SKM-1 treated with dmso at 0.1 percent for 144 hours (cell line): ENCODE data around the gene PNMA8B.
A peak's percentile ranks its signal among the peaks of the same experiment; 100 is the strongest.
"Not testable (repeated sequence)": the region's sequence is repeated elsewhere in the genome, so short reads cannot be mapped to it uniquely, and the experiment has no call there.

Experiments used
- DNase-seq: peaks from one replicate; lab custom pipeline; 2025; ENCODE audit not compliant: unreplicated experiment; lab: John Stamatoyannopoulos, UW

The PNMA8B gene

GRCh38 chr19:46514589-46515289 is 19.1 kb upstream of the PNMA8B start:
- no peak for DNase-seq

- peak; percentile 53 for DNase-seq
Observed at GRCh38 chr19:46513461-46514236, 18.0 kb upstream of the PNMA8B start.

DNA sequence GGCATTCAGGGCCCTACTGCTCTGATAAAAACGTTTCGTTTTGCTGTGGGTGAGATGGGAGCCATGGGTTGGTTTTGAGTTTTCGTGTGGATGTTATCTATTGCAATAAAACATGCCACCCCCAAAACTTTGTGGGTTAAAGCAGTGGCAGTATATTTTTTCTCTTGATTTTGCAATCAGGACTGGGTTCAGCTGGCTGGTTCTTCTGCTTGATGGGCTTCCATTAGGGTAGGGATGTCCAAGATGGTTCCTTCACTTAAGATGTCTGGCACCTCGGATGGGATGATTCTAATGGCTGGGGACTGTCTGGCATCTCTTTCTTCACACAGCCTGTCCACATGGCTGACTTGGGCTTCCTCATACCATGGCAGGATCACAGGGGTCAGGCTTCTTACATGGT is 15.6 kb upstream of the PNMA8B start:
- DNase-seq: no peak

DNA sequence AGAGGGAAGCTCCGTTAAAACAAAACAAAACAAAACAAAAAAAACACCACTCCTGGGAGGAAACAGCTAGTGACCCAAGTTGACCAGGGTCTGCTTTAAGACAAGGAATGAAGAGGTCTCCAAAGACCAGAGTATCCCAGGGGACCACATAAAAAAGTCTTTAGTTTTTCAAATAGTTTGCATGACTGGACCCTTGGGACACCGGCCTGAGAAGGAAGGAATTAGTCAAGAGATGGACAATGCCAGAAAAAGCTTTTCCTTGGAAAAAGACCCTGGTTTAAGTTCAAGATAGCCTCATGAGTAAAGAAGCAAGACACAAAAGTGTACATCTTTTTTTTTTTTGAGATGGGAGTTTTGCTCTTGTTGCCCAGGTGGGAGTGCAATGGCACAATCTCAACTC is 12.5 kb upstream of the PNMA8B start:
- DNase-seq: no peak

- no peak for DNase-seq
Observed at GRCh38 chr19:46503848-46504453, 8.3 kb upstream of the PNMA8B start.

DNA sequence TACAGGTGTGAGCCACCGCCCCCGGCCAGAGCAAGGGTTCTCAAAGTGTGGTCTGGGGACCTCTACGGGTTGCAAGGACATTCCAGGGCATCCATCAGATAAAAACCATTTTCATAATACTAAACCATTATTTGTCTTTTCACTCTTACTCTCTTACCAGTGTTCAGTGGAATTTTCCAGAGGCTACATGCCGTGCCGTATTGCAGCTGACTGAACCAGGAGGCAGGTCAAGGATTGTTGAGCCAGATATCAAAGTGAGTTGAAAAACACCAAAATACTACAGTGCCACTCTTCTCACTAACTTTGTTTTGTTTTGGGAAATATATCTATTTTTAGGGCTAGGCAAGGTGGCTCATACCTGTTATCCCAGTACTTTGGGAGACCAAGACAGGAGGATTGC is 7.2 kb upstream of the PNMA8B start:
- DNase-seq: no peak

DNA sequence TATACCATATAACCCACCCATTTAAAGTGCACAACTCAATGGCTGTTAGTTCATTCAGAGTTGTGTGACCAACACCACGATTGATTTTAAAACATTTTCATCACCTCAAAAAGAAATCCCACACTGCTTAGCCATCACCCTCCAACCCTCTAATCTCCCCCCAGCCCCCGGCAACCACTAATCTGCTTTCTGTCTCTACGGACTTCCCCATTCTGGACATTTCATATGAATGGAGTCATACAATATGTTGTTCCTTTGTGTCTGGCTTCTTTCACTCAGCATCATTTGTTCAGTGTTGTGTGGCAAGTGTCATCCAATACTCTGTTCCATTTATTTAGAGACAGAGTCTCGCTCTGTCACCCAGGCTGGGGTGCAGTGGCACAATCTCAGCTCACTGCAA is 4.0 kb upstream of the PNMA8B start:
- DNase-seq: peak; percentile 2

GRCh38 chr19:46497773-46498172 is 2.1 kb upstream of the PNMA8B start:
- no peak for DNase-seq

DNA sequence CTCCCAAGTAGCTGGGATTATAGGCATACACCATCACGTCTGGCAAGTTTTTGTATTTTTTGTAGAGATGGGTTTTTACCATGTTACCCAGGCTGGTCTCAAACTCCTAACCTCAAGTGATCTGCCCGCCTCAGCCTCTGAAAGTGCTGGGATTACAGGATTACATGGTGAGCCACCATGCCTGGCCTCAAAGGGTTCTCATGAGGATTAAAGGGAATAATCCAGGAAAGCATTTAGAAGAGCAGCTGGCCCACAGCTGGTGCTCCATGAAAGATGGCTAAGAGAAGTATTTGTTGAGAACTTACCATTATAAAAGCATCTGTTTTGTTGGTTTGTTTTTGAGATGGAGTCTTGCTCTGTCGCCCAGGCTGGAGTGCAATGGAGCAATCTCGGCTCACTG is 1.2 kb upstream of the PNMA8B start:
- not testable (repeated sequence) for DNase-seq

DNA sequence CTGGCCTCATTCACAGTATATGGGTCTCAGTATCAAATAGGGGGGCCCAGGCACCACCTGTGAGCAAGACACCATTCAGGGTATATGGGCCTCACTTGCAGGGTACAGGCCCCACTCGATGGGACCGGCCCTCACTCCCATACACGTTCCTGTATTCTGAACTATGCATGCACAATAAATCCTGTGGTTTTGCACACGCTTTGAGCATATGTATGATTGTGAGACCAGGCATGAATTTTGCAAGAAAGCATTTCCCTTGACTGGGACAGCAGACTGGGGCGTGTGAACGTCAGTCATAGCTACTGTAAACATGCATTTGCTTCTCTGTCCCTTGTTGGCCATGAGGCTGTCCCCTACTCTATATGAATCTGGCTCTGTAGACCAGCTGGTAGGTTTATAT is 637 bp upstream of the PNMA8B start:
- DNase-seq: no peak

DNA sequence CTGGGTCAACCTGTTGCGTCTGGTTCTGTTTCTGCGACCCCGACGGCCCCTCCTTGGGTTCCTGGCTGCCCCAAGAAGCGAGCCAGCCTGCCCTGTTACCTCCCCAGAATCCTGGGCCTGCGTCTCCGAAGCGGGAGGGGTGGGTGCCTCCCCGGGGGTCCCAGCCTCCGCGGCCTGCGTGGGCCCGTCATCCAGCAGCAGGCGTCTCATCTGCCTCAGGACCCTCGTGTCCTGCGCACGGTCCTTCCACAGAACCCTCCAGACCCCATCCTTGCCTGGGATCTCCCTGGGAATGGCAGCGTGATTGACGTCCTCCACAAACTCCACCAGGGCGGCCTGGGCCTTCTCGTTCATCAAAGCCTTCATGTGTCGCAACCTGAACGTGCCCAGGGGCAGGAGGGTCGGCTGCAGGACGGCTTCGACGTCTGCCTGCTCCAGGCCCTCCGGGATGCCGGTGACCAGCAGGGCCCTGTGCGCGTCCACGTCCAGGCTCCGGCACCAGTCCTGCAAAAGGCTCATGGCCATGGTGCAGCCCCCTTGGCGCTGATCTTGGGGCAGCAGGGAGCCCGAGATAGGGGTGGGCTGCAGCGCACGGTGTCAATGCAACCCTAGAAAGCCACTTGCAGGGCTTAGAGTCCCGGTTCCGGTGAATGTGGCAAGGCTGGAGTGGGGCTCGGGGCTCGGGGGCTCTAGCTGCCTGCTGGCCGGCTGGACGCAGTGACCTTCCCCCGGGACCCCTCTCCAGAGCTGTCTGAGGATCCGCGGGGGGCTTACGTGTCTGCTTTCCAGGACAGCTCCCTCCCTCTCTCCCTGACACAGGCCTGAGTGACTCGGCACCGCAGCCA is 504 bp downstream of the PNMA8B start:
- DNase-seq: no peak

DNA sequence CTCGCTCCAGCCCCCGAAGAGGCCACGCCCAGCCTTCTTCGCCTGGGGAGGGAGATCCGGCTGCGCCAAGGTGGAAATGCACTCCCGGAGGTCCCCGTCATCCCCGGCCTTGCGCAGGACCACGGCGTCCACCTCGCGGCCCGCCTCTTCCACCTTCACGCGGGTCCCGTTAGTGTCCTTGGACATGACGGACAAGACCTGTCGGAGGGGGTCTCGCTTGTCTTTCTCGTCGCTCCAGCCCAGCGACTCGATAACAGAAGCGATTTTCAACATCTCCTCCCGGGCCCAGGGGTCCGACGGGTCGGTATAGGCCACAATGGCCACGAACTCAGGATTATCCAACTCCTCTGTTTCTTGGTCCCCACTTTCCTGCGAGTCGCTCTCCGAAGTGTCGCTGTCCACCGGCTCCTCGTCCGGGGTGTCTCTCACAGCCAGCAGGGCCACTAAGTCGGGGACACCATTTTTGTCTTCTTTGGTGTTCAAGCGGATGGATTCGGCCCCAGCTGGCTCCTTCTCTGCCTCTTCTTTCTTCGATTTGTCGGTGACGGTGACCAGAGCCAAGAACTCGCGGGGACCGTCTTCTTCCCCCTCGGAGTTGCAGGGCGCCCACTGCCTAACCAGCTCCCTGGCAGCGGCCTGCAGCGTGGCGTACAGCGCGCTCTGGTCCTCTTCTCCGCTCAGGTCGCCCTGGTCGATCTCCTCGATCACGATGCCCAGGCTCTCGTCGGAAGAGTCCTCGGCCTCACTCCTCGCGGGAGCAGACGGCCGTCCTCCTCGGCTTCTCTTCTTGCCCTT is 1.3 kb downstream of the PNMA8B start:
- DNase-seq: no peak

DNA sequence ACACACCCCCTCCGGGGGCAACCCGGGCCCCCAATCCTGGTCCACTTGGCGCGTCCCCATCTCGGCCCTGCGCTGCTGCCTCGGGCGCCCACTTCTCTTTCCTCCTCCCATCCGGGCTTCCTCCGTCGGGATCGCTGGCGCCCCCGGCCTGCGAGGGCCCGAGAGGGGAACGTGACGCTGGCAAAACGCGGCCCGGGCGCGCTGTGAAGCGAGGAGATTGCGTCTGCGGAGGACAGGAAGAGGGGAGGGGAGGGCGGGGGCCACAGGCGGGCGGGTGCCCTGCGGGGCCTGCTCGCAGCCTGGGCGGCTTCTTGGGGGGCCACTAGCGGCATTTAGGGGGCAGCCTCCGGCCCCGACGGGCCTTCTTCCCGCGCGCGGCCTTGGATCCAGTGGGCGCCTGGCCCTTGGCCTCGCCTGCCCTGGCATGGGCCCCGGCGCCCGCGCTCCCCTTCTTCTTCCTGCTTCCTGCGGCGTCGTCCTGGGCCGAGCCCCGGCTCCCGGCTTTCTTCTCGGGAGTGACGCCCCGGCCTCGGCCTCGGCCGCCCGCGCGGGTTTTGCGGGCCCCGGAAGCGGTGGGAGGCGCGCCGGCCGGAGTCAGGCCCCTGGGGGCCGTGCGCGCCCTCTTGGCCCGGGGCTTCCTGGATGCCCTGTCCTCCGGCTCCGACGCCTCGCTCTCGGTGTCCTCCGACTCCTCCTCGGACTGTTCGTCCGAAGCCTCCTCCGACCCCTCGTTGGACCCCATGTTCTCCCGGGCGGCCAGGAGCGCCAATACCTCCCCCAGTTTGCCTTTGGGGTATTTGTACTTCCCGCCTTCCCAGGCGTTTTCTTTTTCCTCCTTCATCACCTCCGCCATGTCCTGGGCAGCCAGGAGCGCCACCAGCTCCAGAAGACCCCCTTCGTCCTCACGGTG is 2.2 kb downstream of the PNMA8B start:
- DNase-seq: no peak

DNA sequence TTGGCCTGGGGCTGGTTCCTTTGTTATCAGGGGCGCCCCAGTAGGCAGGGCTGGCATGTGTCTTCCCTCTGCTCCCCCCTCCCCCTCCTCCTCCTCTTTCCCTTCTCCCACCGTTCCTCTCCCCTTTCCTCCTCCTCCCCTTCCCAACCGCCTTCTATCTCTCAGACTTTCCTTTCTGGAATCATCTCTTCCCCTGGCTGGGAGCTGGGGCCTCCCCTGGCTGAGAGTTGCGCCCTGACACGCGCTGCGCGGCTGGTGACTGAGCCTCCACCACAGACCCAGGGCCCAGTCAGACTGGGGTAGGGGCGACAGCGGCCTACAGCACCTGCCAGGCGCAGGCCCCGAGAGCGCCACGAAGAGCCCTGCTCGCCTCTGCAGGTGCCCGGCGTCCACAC is 2.8 kb downstream of the PNMA8B start:
- no peak for DNase-seq

GRCh38 chr19:46491975-46492682 is 3.5 kb downstream of the PNMA8B start:
- no peak for DNase-seq

GRCh38 chr19:46490774-46491173 is 4.9 kb downstream of the PNMA8B start:
- no peak for DNase-seq

DNA sequence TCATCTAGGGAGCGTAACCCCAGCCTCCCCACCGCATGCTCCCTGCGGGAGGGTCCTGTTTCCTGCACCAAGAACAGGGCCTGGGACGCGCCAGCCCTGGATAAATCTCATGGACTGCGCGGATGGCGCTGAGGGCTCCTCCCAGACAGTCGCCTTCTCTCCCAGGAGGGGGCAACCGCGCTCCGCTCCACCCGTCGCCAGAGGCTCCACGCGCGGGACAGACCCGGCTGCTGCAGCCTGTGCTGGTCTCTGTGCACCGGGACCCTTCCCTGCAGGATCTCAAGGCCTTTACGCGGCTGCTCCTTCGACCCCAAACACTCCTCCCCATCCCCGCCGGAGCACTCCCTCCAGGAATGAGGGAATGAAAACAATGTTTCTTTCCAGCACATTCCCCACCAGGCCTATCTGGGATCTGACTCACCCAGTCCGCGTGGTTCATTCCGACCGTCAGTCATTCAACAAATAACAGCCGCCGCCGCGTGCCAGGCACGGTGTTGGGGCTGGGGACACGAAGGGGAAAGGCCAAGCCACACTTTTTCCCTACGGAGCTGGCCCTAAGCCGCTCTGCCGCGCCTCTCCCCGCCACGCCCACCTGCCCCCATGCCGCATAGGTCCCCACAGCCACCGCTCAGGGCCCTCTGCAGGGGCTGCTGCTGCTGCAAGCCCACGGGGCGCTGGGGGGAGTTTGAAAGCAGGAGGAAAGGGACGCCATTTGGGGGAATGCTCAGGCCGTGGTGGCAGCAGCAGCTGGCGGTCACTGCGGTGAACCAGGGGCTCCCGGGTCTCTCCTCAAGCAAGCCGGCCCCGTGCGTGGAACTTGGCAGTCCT is 6.0 kb downstream of the PNMA8B start:
- DNase-seq: no peak

DNA sequence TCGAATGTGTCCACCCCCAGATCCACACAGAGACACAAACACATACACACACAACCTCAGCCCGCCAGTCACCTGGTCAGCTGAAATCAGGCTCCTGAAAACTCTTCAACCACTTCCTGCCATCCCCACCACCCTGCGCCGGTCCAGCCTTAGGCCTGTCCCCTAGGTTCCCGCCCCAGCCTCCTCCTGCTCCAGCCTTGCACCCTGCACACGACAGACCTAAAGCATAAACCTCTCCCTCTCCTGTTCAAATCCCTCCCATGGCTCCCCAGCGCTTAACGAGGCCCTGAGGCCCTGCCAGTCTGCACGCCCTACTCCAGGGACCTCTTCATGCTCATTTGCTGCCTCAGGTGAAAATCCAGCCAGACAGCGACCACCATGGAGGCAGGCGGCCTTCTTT is 7.1 kb downstream of the PNMA8B start:
- DNase-seq: no peak
